C4-2B (cell line): ENCODE data around the gene ARID3B.

Source experiments
- H3K27ac ChIP-seq: fragments of 450-650 bp; 2 replicates; pipeline ENCODE4 v1.5.1; 2017
- CTCF ChIP-seq: fragments of 450-650 bp; conservative IDR thresholded peaks from 2 replicates; pipeline ENCODE4 v1.5.1; 2017; ENCODE audit warnings: mild to moderate bottlenecking
- ZFX ChIP-seq: fragments of 450-650 bp; IDR thresholded peaks from 2 replicates; pipeline ENCODE4 v1.6.1; 2017

The ARID3B gene

GRCh38 chr15:74523982-74524381, 17.0 kb upstream of the ARID3B start:
- no peak for TF ChIP-seq ZFX
- no peak for TF ChIP-seq CTCF
- H3K27ac ChIP-seq: no peak overlapping the region

- no peak for TF ChIP-seq CTCF
- no peak for TF ChIP-seq ZFX
- H3K27ac ChIP-seq: no peak overlapping the region
Measured at GRCh38 chr15:74525309-74525708, 15.7 kb upstream of the ARID3B start.

- TF ChIP-seq CTCF (no peak), ZFX (no peak)
- H3K27ac ChIP-seq: no peak overlapping the region
Measured at GRCh38 chr15:74525945-74526344, 15.1 kb upstream of the ARID3B start.

GRCh38 chr15:74528876-74529275, 12.1 kb upstream of the ARID3B start:
- no peak overlapping the region for H3K27ac ChIP-seq
- TF ChIP-seq CTCF (no peak), ZFX (no peak)

- TF ChIP-seq ZFX: no peak
- no peak for TF ChIP-seq CTCF
- H3K27ac ChIP-seq: no peak overlapping the region
Measured at GRCh38 chr15:74529921-74530320, 11.1 kb upstream of the ARID3B start.

- TF ChIP-seq ZFX (no peak), CTCF (no peak)
- no peak overlapping the region for H3K27ac ChIP-seq
Measured at GRCh38 chr15:74530771-74531143, 10.3 kb upstream of the ARID3B start.

- TF ChIP-seq ZFX: no peak
- TF ChIP-seq CTCF: no peak
- H3K27ac ChIP-seq: no peak overlapping the region
Measured at GRCh38 chr15:74531144-74531811, 9.7 kb upstream of the ARID3B start.
